HG03159 (cell line): Measurements from ENCODE around the gene VCX.
"Not testable (repeated sequence)": the region's sequence is repeated elsewhere in the genome, so short reads cannot be mapped to it uniquely, and the experiment has no call there.

ENCODE experiments used
- ATAC-seq: cut with Tn5 transposase; IDR thresholded peaks from one replicate; pipeline ENCODE4 v1.9.1; 2021; ENCODE audit warnings: mild to moderate bottlenecking, moderate library complexity; ENCODE audit not compliant: unreplicated experiment

The VCX gene

GRCh38 chrX:7842871-7843270 is at the start of gene VCX:
TSS of gene VCX (plus strand) at chrX:7843171. CDS start at chrX:7843204, 33 bp downstream.
- ATAC-seq, result not testable (repeated sequence)

- ATAC-seq, result no peak
These were observed 44.6 kb upstream of the VCX start for GRCh38 chrX:7798327-7798726.

- ATAC-seq, result no peak
These were observed 41.3 kb upstream of the VCX start for GRCh38 chrX:7801711-7802110.

GRCh38 chrX:7815166-7815805 is 27.7 kb upstream of the VCX start:
- no peak for ATAC-seq

GRCh38 chrX:7828594-7828993 is 14.4 kb upstream of the VCX start:
- no peak for ATAC-seq

- peak; percentile 62 for ATAC-seq
These were observed 1.7 kb upstream of the VCX start for GRCh38 chrX:7841084-7841805.

GRCh38 chrX:7852166-7852565 is 9.2 kb downstream of the VCX start:
- ATAC-seq, result no peak

- ATAC-seq, result no peak
These were observed 29.1 kb downstream of the VCX start for GRCh38 chrX:7872042-7872441.

GRCh38 chrX:7876957-7877356 is 34.0 kb downstream of the VCX start:
- ATAC-seq, result no peak

GRCh38 chrX:7889135-7889534 is 46.2 kb downstream of the VCX start:
- ATAC-seq, result no peak

- ATAC-seq, result no peak
These were observed 46.7 kb downstream of the VCX start for GRCh38 chrX:7889680-7890079.

GRCh38 chrX:7891928-7892327 is 49.0 kb downstream of the VCX start:
- no peak for ATAC-seq
